ENCODE data around the gene RAI1. TPM values are rescaled to one million over a fixed set of nuclear protein-coding genes. Genes with fewer than 3 reads are reported as not detected.

Gene RAI1
- total RNA-seq, 4 donors from 2014 or later: 20.3 to 46.1 (median 30.4) TPM

GRCh38 chr17:17820046-17820445, 138.8 kb downstream of the RAI1 start:
- H3K27ac ChIP-seq: no peak overlapping the region
- 88% methylated on average over 6 of the region's 10 CpGs for WGBS
- TF ChIP-seq POLR2A (IDR thresholded peaks at IDR 0.05): no peak
- no peak for TF ChIP-seq POLR2AphosphoS5 (IDR thresholded peaks at IDR 0.05)
- no peak for TF ChIP-seq CTCF (IDR thresholded peaks at IDR 0.05)
- no peak for TF ChIP-seq EP300 (IDR thresholded peaks at IDR 0.05)

GRCh38 chr17:17820463-17821158, 139.4 kb downstream of the RAI1 start:
- TF ChIP-seq POLR2A (IDR thresholded peaks at IDR 0.05): no peak
- TF ChIP-seq CTCF (IDR thresholded peaks at IDR 0.05): no peak
- TF ChIP-seq EP300 (IDR thresholded peaks at IDR 0.05): no peak
- no peak for TF ChIP-seq POLR2AphosphoS5 (IDR thresholded peaks at IDR 0.05)
- Histone ChIP-seq H3K4me3 (peak overlapping the region; percentile 56), H3K36me3 (peaks cover 44% of the 10 kb centered on the region), H3K27me3 (no peaks in the 10 kb centered on the region), H3K4me1 (peaks cover 88% of the 10 kb centered on the region), H3K9me3 (no peaks in the 10 kb centered on the region), H3K27ac (no peak overlapping the region)
- 89% methylated on average over 1 of the region's 7 CpGs for WGBS
- DNase-seq (ENCODE audit: low spot score in 2 of 2): no peak

More at GRCh38 chr17:17820046-17820445, 138.8 kb downstream of the RAI1 start:
- Histone ChIP-seq H3K4me1 (peaks cover 86% of the 10 kb centered on the region), H3K27me3 (no peaks in the 10 kb centered on the region), H3K9me3 (no peaks in the 10 kb centered on the region), H3K36me3 (peaks cover 44% of the 10 kb centered on the region), H3K4me3 (peak overlapping the region; percentile 56)
- no peak for DNase-seq (ENCODE audit: low spot score in 2 of 2)

GRCh38 chr17:17822189-17822588, 140.9 kb downstream of the RAI1 start:
- Histone ChIP-seq H3K36me3 (peaks cover 32% of the 10 kb centered on the region), H3K27me3 (no peaks in the 10 kb centered on the region), H3K4me3 (peak overlapping the region; percentile 56), H3K9me3 (no peaks in the 10 kb centered on the region), H3K4me1 (peaks cover 95% of the 10 kb centered on the region), H3K27ac (peak overlapping the region; percentile 92)
- TF ChIP-seq POLR2A (IDR thresholded peaks at IDR 0.05) (no peak), EP300 (IDR thresholded peaks at IDR 0.05) (no peak), POLR2AphosphoS5 (IDR thresholded peaks at IDR 0.05) (peak in 2 of 3 donors; percentile 47 to 55), CTCF (IDR thresholded peaks at IDR 0.05) (no peak)
- peak; percentile 87 to 93 for DNase-seq (ENCODE audit: low spot score in 2 of 2)
- no CpG with 5 or more reads among the region's 1 CpG for WGBS

- H3K36me3 ChIP-seq: peaks cover 28% of the 10 kb centered on the region
- 18% methylated on average over 3 of the region's 3 CpGs for WGBS
- peak overlapping the region; percentile 92 for H3K27ac ChIP-seq
- H3K4me3 ChIP-seq: peak overlapping the region; percentile 56
- H3K27me3 ChIP-seq: no peaks in the 10 kb centered on the region
- H3K9me3 ChIP-seq: no peaks in the 10 kb centered on the region
- no peak for TF ChIP-seq POLR2A (IDR thresholded peaks at IDR 0.05)
- no peak for TF ChIP-seq POLR2AphosphoS5 (IDR thresholded peaks at IDR 0.05)
- no peak for TF ChIP-seq CTCF (IDR thresholded peaks at IDR 0.05)
- TF ChIP-seq EP300 (IDR thresholded peaks at IDR 0.05): no peak
- H3K4me1 ChIP-seq: peaks cover 98% of the 10 kb centered on the region
- DNase-seq (ENCODE audit: low spot score in 2 of 2): no peak
These were observed 141.4 kb downstream of the RAI1 start for GRCh38 chr17:17822616-17823015.

GRCh38 chr17:17823433-17824118, 142.3 kb downstream of the RAI1 start:
- 0% methylated on average over 19 of the region's 69 CpGs for WGBS
- Histone ChIP-seq H3K27ac (peak overlapping the region; percentile 92), H3K4me3 (peak overlapping the region; percentile 56), H3K36me3 (peaks cover 19% of the 10 kb centered on the region), H3K4me1 (peaks cover 98% of the 10 kb centered on the region), H3K9me3 (no peaks in the 10 kb centered on the region), H3K27me3 (no peaks in the 10 kb centered on the region)
- DNase-seq (ENCODE audit: low spot score in 2 of 2): peak; percentile 89 to 95
- TF ChIP-seq POLR2AphosphoS5 (IDR thresholded peaks at IDR 0.05) (peak in 2 of 3 donors; percentile 66 to 67), CTCF (IDR thresholded peaks at IDR 0.05) (no peak)

Measured in suprapubic skin (tissue), 4 donors.